ENCODE data around the gene CFAP251. TPM values are rescaled to one million over a fixed set of nuclear protein-coding genes. Genes with fewer than 3 reads are reported as not detected.

The CFAP251 gene
- total and polyA plus RNA-seq, 2 of the 13 experiments (the other 11 are each of a cell fraction or from before 2014, with no cell fraction given), result 0.30 to 0.42 TPM

GRCh38 chr12:121888478-121889273 is 29.7 kb upstream of the CFAP251 start, which contains the start of gene PSMD9 (continued):
- TF ChIP-seq, protein P1, sequence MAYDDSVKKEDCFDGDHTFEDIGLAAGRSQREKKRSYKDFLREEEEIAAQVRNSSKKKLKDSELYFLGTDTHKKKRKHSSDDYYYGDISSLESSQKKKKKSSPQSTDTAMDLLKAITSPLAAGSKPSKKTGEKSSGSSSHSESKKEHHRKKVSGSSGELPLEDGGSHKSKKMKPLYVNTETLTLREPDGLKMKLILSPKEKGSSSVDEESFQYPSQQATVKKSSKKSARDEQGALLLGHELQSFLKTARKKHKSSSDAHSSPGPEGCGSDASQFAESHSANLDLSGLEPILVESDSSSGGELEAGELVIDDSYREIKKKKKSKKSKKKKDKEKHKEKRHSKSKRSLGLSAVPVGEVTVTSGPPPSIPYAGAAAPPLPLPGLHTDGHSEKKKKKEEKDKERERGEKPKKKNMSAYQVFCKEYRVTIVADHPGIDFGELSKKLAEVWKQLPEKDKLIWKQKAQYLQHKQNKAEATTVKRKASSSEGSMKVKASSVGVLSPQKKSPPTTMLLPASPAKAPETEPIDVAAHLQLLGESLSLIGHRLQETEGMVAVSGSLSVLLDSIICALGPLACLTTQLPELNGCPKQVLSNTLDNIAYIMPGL (CRISPR knock-in tag; IDR thresholded peaks at IDR 0.05; ENCODE audit: borderline replicate concordance in 1 of 2, low read depth in 1 of 2), result peak; percentile 95 to 97
- TF ChIP-seq CBX1 (IDR thresholded peaks at IDR 0.05; ENCODE audit: low read depth) (peak; percentile 83), ZNF609 (CRISPR knock-in tag; IDR thresholded peaks at IDR 0.05; ENCODE audit: borderline replicate concordance) (peak; percentile 77), ZNF773 (CRISPR knock-in tag; IDR thresholded peaks at IDR 0.05; ENCODE audit: borderline replicate concordance) (0 out of 2 replicates have a peak, but pooled peaks have one; percentile 26), DPF2 (CRISPR knock-in tag; IDR thresholded peaks at IDR 0.05; ENCODE audit: borderline replicate concordance, low read depth) (peak; percentile 42; the same call in 1 of the 2 replicates), ZNF713 (CRISPR knock-in tag; IDR thresholded peaks at IDR 0.05) (peak; percentile 97; the same call in 1 of the 2 replicates), ZNF180 (CRISPR knock-in tag; IDR thresholded peaks at IDR 0.05; ENCODE audit: borderline replicate concordance, low read depth) (no peak), HOXA9 (CRISPR knock-in tag; IDR thresholded peaks at IDR 0.05; ENCODE audit: borderline replicate concordance) (peak; percentile 83; the same call in 1 of the 2 replicates), NR1H2 (CRISPR knock-in tag; IDR thresholded peaks at IDR 0.05; ENCODE audit: borderline replicate concordance, low read depth) (no peak; the same call in 1 of the 2 replicates), SP2 (CRISPR knock-in tag; IDR thresholded peaks at IDR 0.05) (peak; percentile 70), CTCF (CRISPR knock-in tag; IDR thresholded peaks at IDR 0.05) (peak; percentile 94), ZNF350 (CRISPR knock-in tag; IDR thresholded peaks at IDR 0.05; ENCODE audit: borderline replicate concordance, low read depth) (peak; percentile 99), NFE2 (CRISPR knock-in tag; IDR thresholded peaks at IDR 0.05) (no peak), SIX4 (CRISPR knock-in tag; IDR thresholded peaks at IDR 0.05) (peak; percentile 53; the same call in 1 of the 2 replicates), NFYB (CRISPR knock-in tag; IDR thresholded peaks at IDR 0.05) (peak; percentile 16; the same call in 1 of the 2 replicates), IRF2 (CRISPR knock-in tag; IDR thresholded peaks at IDR 0.05) (peak; percentile 96), ZNF430 (CRISPR knock-in tag; IDR thresholded peaks at IDR 0.05) (peak; percentile 95; the same call in 1 of the 2 replicates)
- TF ChIP-seq, protein P2, sequence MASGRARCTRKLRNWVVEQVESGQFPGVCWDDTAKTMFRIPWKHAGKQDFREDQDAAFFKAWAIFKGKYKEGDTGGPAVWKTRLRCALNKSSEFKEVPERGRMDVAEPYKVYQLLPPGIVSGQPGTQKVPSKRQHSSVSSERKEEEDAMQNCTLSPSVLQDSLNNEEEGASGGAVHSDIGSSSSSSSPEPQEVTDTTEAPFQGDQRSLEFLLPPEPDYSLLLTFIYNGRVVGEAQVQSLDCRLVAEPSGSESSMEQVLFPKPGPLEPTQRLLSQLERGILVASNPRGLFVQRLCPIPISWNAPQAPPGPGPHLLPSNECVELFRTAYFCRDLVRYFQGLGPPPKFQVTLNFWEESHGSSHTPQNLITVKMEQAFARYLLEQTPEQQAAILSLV (CRISPR knock-in tag; IDR thresholded peaks at IDR 0.05; ENCODE audit: borderline replicate concordance), result no peak
